Astrocyte (in vitro differentiated cells and primary cell): ENCODE data around the gene COX4I2.

Experiments used
- CTCF ChIP-seq: IDR thresholded peaks from 2 replicates; pipeline ENCODE4 v1.5.1; 2011; ENCODE audit warnings: low read depth, mild to moderate bottlenecking, inconsistent platforms, low read length, moderate library complexity; ENCODE audit not compliant: insufficient read depth
- EZH2 ChIP-seq: IDR thresholded peaks from 2 replicates; pipeline ENCODE4 v1.6.1; 2012; ENCODE audit warnings: mild to moderate bottlenecking, low read length, inconsistent platforms; ENCODE audit not compliant: insufficient read depth

- TF ChIP-seq CTCF: no peak
- TF ChIP-seq EZH2: no peak
Observed at GRCh38 chr20:31594558-31595379, 42.9 kb upstream of the COX4I2 start.
